H9 (cell line): ENCODE data around the gene TSLP. TPM values are rescaled to one million over a fixed set of nuclear protein-coding genes. Genes with fewer than 3 reads are reported as not detected.

Experiments used
- DNase-seq: peaks from one replicate; pipeline ENCODE4 v3.0.0-alpha.2; 2017
- H2AFZ ChIP-seq: one replicate; pipeline ENCODE4 v1.6.1; 2013; ENCODE audit warnings: mild to moderate bottlenecking, low read length, control low read depth, moderate library complexity
- H2AK5ac ChIP-seq: 2 replicates; pipeline ENCODE4 v1.6.1; 2013; ENCODE audit warnings: low read length, control low read depth, mixed read lengths; ENCODE audit not compliant: insufficient read length
- H2BK120ac ChIP-seq: one replicate; pipeline ENCODE4 v1.6.1; 2013; ENCODE audit warnings: low read depth, mild to moderate bottlenecking, low read length, control low read depth, inconsistent platforms; ENCODE audit not compliant: poor library complexity, severe bottlenecking
- H2BK12ac ChIP-seq: 2 replicates; pipeline ENCODE4 v1.6.1; 2013; ENCODE audit warnings: low read length, control low read depth, mixed read lengths, low read depth; ENCODE audit not compliant: insufficient read length
- H2BK15ac ChIP-seq: 2 replicates; pipeline ENCODE4 v1.6.1; 2013; ENCODE audit warnings: low read depth, low read length, control low read depth
- H2BK20ac ChIP-seq: one replicate; pipeline ENCODE4 v1.6.1; 2013; ENCODE audit warnings: low read depth, mild to moderate bottlenecking, low read length, control low read depth, inconsistent platforms; ENCODE audit not compliant: poor library complexity, severe bottlenecking
- H2BK5ac ChIP-seq: 2 replicates; pipeline ENCODE4 v1.6.1; 2013; ENCODE audit warnings: low read length, control low read depth, mixed read lengths; ENCODE audit not compliant: insufficient read length
- H3K14ac ChIP-seq: 2 replicates; pipeline ENCODE4 v1.6.1; 2013; ENCODE audit warnings: low read length, control low read depth; ENCODE audit not compliant: insufficient read depth
- H3K18ac ChIP-seq: 2 replicates; pipeline ENCODE4 v1.6.1; 2013; ENCODE audit warnings: low read depth, mild to moderate bottlenecking, mixed read lengths, low read length, control low read depth; ENCODE audit not compliant: insufficient read length
- H3K23ac ChIP-seq: 2 replicates; pipeline ENCODE4 v1.6.1; 2013; ENCODE audit warnings: low read length, control low read depth, mixed read lengths, low read depth; ENCODE audit not compliant: insufficient read length
- H3K23me2 ChIP-seq: 2 replicates; pipeline ENCODE4 v1.6.1; 2013; ENCODE audit warnings: low read depth, mild to moderate bottlenecking, mixed read lengths, low read length, control low read depth; ENCODE audit not compliant: insufficient read length, poor library complexity, severe bottlenecking
- H3K27ac ChIP-seq: 2 replicates; pipeline ENCODE4 v1.5.1; 2013; ENCODE audit warnings: low read length, control low read depth, mixed read lengths, low read depth; ENCODE audit not compliant: insufficient read length
- H3K27me3 ChIP-seq: 2 replicates; pipeline ENCODE4 v1.6.1; 2013; ENCODE audit warnings: low read length, control low read depth, inconsistent platforms; ENCODE audit not compliant: insufficient read depth
- H3K4ac ChIP-seq: 2 replicates; pipeline ENCODE4 v1.6.1; 2013; ENCODE audit warnings: low read depth, mild to moderate bottlenecking, control low read depth, inconsistent platforms, low read length, moderate library complexity
- H3K4me1 ChIP-seq: 2 replicates; pipeline ENCODE4 v1.6.1; 2013; ENCODE audit warnings: low read length, control low read depth, inconsistent platforms; ENCODE audit not compliant: insufficient read depth
- H3K4me2 ChIP-seq: 2 replicates; pipeline ENCODE4 v1.6.1; 2013; ENCODE audit warnings: low read length, control low read depth, mixed read lengths; ENCODE audit not compliant: insufficient read length, insufficient read depth
- H3K56ac ChIP-seq: 2 replicates; pipeline ENCODE4 v1.6.1; 2013; ENCODE audit warnings: low read depth, mild to moderate bottlenecking, mixed read lengths, low read length, control low read depth; ENCODE audit not compliant: insufficient read length
- H3K79me1 ChIP-seq: 2 replicates; pipeline ENCODE4 v1.6.1; 2013; ENCODE audit warnings: low read depth, mild to moderate bottlenecking, moderate library complexity, low read length, control low read depth, inconsistent platforms; ENCODE audit not compliant: insufficient read depth, poor library complexity, severe bottlenecking
- H3K79me2 ChIP-seq: 2 replicates; pipeline ENCODE4 v1.6.1; 2013; ENCODE audit warnings: low read length, control low read depth, inconsistent platforms; ENCODE audit not compliant: insufficient read depth
- H3K9ac ChIP-seq: 2 replicates; pipeline ENCODE4 v1.6.1; 2013; ENCODE audit warnings: low read length, control low read depth, mixed read lengths; ENCODE audit not compliant: insufficient read length; ENCODE audit errors: extremely low read depth
- H3K9me3 ChIP-seq: one replicate; pipeline ENCODE4 v1.6.1; 2013; ENCODE audit warnings: low read depth, low read length, inconsistent platforms; ENCODE audit not compliant: control insufficient read depth
- H3T11ph ChIP-seq: one replicate; pipeline ENCODE4 v1.6.1; 2013; ENCODE audit warnings: mild to moderate bottlenecking, low read length, control low read depth, inconsistent platforms
- H4K20me1 ChIP-seq: one replicate; pipeline ENCODE4 v1.6.1; 2013; ENCODE audit not compliant: control insufficient read depth, insufficient read length, insufficient read depth
- H4K5ac ChIP-seq: 2 replicates; pipeline ENCODE4 v1.6.1; 2013; ENCODE audit warnings: low read depth, mild to moderate bottlenecking, mixed read lengths, low read length, control low read depth; ENCODE audit not compliant: insufficient read length
- H4K8ac ChIP-seq: replicated peaks from 2 replicates; pipeline ENCODE4 v1.6.1; 2013; ENCODE audit warnings: low read length, control low read depth, mixed read lengths, low read depth; ENCODE audit not compliant: insufficient read length
- H4K91ac ChIP-seq: 2 replicates; pipeline ENCODE4 v1.6.1; 2013; ENCODE audit warnings: low read depth, mild to moderate bottlenecking, moderate library complexity, mixed read lengths, low read length, control low read depth; ENCODE audit not compliant: insufficient read length
- H3K27ac Mint-ChIP-seq, 3 experiments: 2 replicates in 2 of 3; 3 replicates in 1 of 3; pipeline ENCODE4 v1.8.0; 2020 to 2021; ENCODE audit warnings: mixed read lengths in 3 of 3, mild to moderate bottlenecking in 1 of 3, moderate library complexity in 1 of 3
- H3K27me3 Mint-ChIP-seq: 2 replicates; pipeline ENCODE4 v1.8.0; 2021; ENCODE audit warnings: low read depth, mild to moderate bottlenecking, moderate library complexity, mixed read lengths
- H3K36me3 Mint-ChIP-seq, 3 experiments: 2 replicates in 2 of 3; 3 replicates in 1 of 3; pipeline ENCODE4 v1.8.0; 2020 to 2021; ENCODE audit warnings: low read depth in 3 of 3, mixed read lengths in 3 of 3; ENCODE audit not compliant: insufficient read depth in 1 of 3
- H3K4me1 Mint-ChIP-seq, 2 experiments: 2 replicates each; pipeline ENCODE4 v1.8.0; 2020; ENCODE audit warnings: mixed read lengths in 2 of 2
- H3K4me3 Mint-ChIP-seq, 2 experiments: 2 replicates in 1 of 2; 3 replicates in 1 of 2; pipeline ENCODE4 v1.8.0; 2020 to 2021; ENCODE audit warnings: mild to moderate bottlenecking in 2 of 2, mixed read lengths in 2 of 2, moderate library complexity in 1 of 2
- H3K9me3 Mint-ChIP-seq, 2 experiments: 2 replicates in 1 of 2; 3 replicates in 1 of 2; pipeline ENCODE4 v1.8.0; 2020; ENCODE audit warnings: mild to moderate bottlenecking in 2 of 2, mixed read lengths in 2 of 2, moderate library complexity in 1 of 2
- CTCF ChIP-seq: fragments of 200-600 bp; sonication (generic); conservative IDR thresholded peaks from 3 replicates; pipeline ENCODE4 v1.8.0; 2021; ENCODE audit warnings: antibody characterized with exemption, mild to moderate bottlenecking
- WGBS: extraction: QIAGEN DNeasy Blood & Tissue Kit; methylation state at CpG from one replicate; pipeline ENCODE4 v1.1.7; 2013; ENCODE audit warnings: missing lambda C conversion rate, low lambda C conversion rate, mixed read lengths; ENCODE audit not compliant: insufficient read length; ENCODE audit errors: extremely low coverage; 5-methylcytosine and 5-hydroxymethylcytosine counted together
- total RNA-seq: library from RNA; stranded (reverse); gene quantifications from 2 replicates; pipeline ENCODE4 v1.2.1, GENCODE V29; 2021

The TSLP gene
- total RNA-seq, 1 experiment from 2014 or later = 0.63 TPM

GRCh38 chr5:111079846-111080245, 8.3 kb downstream of the TSLP start:
- no peak overlapping the region for H2BK120ac ChIP-seq
- H3T11ph ChIP-seq = no peak overlapping the region
- H4K20me1 ChIP-seq = no peaks in the 10 kb centered on the region
- Mint-ChIP-seq H3K4me1 (no peaks in the 10 kb centered on the region), H3K4me3 (no peak overlapping the region), H3K36me3 (no peaks in the 10 kb centered on the region), H3K27me3 (peaks cover 12% of the 10 kb centered on the region), H3K27ac (no peak overlapping the region), H3K9me3 (no peaks in the 10 kb centered on the region)
- no peaks in the 10 kb centered on the region for H3K4me1 ChIP-seq
- no peak overlapping the region for H2AK5ac ChIP-seq
- no peak overlapping the region for H2BK12ac ChIP-seq
- no peak overlapping the region for H3K14ac ChIP-seq
- H4K5ac ChIP-seq = no peak overlapping the region
- no peaks in the 10 kb centered on the region for H3K23me2 ChIP-seq
- no peaks in the 10 kb centered on the region for H3K9me3 ChIP-seq
- H2AFZ ChIP-seq = no peak overlapping the region
- no peak overlapping the region for H2BK5ac ChIP-seq
- H3K9ac ChIP-seq = no peak overlapping the region
- no peak overlapping the region for H3K4ac ChIP-seq
- no peaks in the 10 kb centered on the region for H3K27me3 ChIP-seq
- no peak for DNase-seq
- H4K91ac ChIP-seq = no peak overlapping the region
- H2BK15ac ChIP-seq = no peak overlapping the region
- no peak overlapping the region for H3K4me2 ChIP-seq
- no peak overlapping the region for H3K23ac ChIP-seq
- no CpG with 5 or more reads among the region's 1 CpG for WGBS
- TF ChIP-seq CTCF = no peak
- no peak overlapping the region for H2BK20ac ChIP-seq
- no peak overlapping the region for H3K27ac ChIP-seq
- no peaks in the 10 kb centered on the region for H3K79me1 ChIP-seq
- H4K8ac ChIP-seq = no peak overlapping the region
- H3K18ac ChIP-seq = no peak overlapping the region
- no peak overlapping the region for H3K56ac ChIP-seq
- no peaks in the 10 kb centered on the region for H3K79me2 ChIP-seq
